ENCODE measurements around the gene TAPBP. TPM values are rescaled to one million over a fixed set of nuclear protein-coding genes. Genes with fewer than 3 reads are reported as not detected.

Gene TAPBP
- total and polyA plus RNA-seq, 10 donors = 42.6 to 292 (median 262) TPM

GRCh38 chr6:33259032-33259431 is 54.8 kb downstream of the TAPBP start:
- TF ChIP-seq CTCF (IDR thresholded peaks at IDR 0.05 in 8 of 11, conservative IDR thresholded peaks at IDR 0.05 in 3 of 11) (no peak), POLR2A (IDR thresholded peaks at IDR 0.05) (no peak), POLR2AphosphoS5 (IDR thresholded peaks at IDR 0.05) (no peak)
- H3K36me3 ChIP-seq = peaks cover 4 to 88% (median 58%) of the 10 kb centered on the region in 6 donors
- no peak overlapping the region for H3K27ac ChIP-seq
- no peaks in the 10 kb centered on the region for H3K27me3 ChIP-seq (replicated peaks in 1 of 7)
- no peak for DNase-seq
- no peak overlapping the region for H3K4me3 ChIP-seq
- intact Hi-C loops (cut with DNase I; ENCODE audit: low total_unique reads) = no loop called here
- no peaks in the 10 kb centered on the region for H3K4me1 ChIP-seq
- H3K9me3 ChIP-seq = no peaks in the 10 kb centered on the region
- WGBS, 5 donors = 90 to 95% (median 94%) methylated on average over 5 of the region's 5 CpGs

- intact Hi-C loops (cut with DNase I; ENCODE audit: low total_unique reads) = no loop called here
- TF ChIP-seq POLR2AphosphoS5 (IDR thresholded peaks at IDR 0.05) = no peak
- TF ChIP-seq CTCF (IDR thresholded peaks at IDR 0.05 in 8 of 11, conservative IDR thresholded peaks at IDR 0.05 in 3 of 11) = no peak
- no peak for TF ChIP-seq POLR2A (IDR thresholded peaks at IDR 0.05)
- Histone ChIP-seq H3K27ac (no peak overlapping the region), H3K27me3 (replicated peaks in 1 of 7) (no peaks in the 10 kb centered on the region), H3K4me1 (peaks cover 5 to 24% (median 11%) of the 10 kb centered on the region in 6 donors), H3K9me3 (no peaks in the 10 kb centered on the region), H3K36me3 (peaks cover 0 to 66% (median 23%) of the 10 kb centered on the region in 6 donors), H3K4me3 (no peak overlapping the region)
- peak; percentile 19 for DNase-seq
- WGBS, 5 donors = 88 to 97% (median 90%) methylated on average over 4 of the region's 4 CpGs
Measured at GRCh38 chr6:33254591-33254990, 59.3 kb downstream of the TAPBP start.

GRCh38 chr6:33252759-33253158 is 61.1 kb downstream of the TAPBP start:
- H3K4me1 ChIP-seq = peaks cover 10 to 41% (median 26%) of the 10 kb centered on the region in 6 donors
- no peaks in the 10 kb centered on the region for H3K9me3 ChIP-seq
- intact Hi-C loops (cut with DNase I; ENCODE audit: low total_unique reads) = no loop called here
- H3K27ac ChIP-seq = no peak overlapping the region
- DNase-seq = no peak
- TF ChIP-seq POLR2A (IDR thresholded peaks at IDR 0.05) (no peak), CTCF (IDR thresholded peaks at IDR 0.05 in 8 of 11, conservative IDR thresholded peaks at IDR 0.05 in 3 of 11) (no peak), POLR2AphosphoS5 (IDR thresholded peaks at IDR 0.05) (no peak)
- peaks cover 0 to 47% (median 11%) of the 10 kb centered on the region in 6 donors for H3K36me3 ChIP-seq
- peaks cover 0 to 2% (median 0%) of the 10 kb centered on the region in 7 donors for H3K27me3 ChIP-seq (replicated peaks in 1 of 7)
- H3K4me3 ChIP-seq = no peak overlapping the region

- Histone ChIP-seq H3K27ac (no peak overlapping the region), H3K4me1 (peaks cover 10 to 45% (median 29%) of the 10 kb centered on the region in 6 donors), H3K36me3 (peaks cover 0 to 36% (median 2%) of the 10 kb centered on the region in 6 donors), H3K4me3 (no peak overlapping the region), H3K9me3 (no peaks in the 10 kb centered on the region), H3K27me3 (replicated peaks in 1 of 7) (peaks cover 0 to 8% (median 0%) of the 10 kb centered on the region in 7 donors)
- no peak for DNase-seq
- 79 to 88% (median 84%) methylated on average over 6 of the region's 6 CpGs for WGBS, 5 donors
- intact Hi-C loops (cut with DNase I; ENCODE audit: low total_unique reads) = no loop called here
- TF ChIP-seq POLR2A (IDR thresholded peaks at IDR 0.05) (no peak), POLR2AphosphoS5 (IDR thresholded peaks at IDR 0.05) (no peak), CTCF (IDR thresholded peaks at IDR 0.05 in 8 of 11, conservative IDR thresholded peaks at IDR 0.05 in 3 of 11) (no peak)
Measured at GRCh38 chr6:33251395-33252012, 62.4 kb downstream of the TAPBP start.

All from spleen (tissue), 11 donors.